GM19438 (cell line): ENCODE measurements around the gene IKZF4.

Experiments used
- ATAC-seq: cut with Tn5 transposase; IDR thresholded peaks from one replicate; pipeline ENCODE4 v1.9.1; 2021; ENCODE audit warnings: low read depth; ENCODE audit not compliant: unreplicated experiment

IKZF4 gene

DNA sequence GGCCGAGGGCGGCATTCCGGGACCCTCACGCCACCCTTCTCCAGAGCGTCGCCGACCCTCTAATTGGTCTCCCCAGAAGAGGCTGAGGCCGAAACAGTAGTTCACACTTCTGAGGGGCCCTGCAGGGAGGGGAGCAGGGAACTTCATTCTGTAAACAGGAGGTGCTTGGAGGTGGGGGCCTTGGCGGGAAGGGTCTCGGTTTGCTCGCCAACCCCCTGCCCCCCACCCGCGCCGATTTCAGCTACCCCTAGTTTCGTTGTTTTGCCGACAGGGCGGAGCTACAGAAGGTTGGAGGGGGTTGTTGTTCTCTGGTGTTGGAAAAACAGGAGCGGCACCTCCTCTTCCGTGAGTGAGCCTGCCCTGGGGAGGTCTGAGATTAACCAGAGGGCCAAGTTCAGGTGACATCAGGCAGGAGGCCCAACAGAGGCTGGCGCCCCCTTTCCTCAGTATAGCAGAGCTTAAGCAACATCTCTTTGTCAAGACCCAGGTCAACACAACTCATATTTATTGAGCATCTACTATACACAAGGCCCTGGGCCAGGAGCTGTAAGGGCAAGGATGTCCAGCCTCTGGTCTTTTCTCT lies 59.8 kb downstream of the IKZF4 start:
- no peak for ATAC-seq

GRCh38 chr12:56081393-56082347 lies 60.8 kb downstream of the IKZF4 start:
- ATAC-seq = no peak

DNA sequence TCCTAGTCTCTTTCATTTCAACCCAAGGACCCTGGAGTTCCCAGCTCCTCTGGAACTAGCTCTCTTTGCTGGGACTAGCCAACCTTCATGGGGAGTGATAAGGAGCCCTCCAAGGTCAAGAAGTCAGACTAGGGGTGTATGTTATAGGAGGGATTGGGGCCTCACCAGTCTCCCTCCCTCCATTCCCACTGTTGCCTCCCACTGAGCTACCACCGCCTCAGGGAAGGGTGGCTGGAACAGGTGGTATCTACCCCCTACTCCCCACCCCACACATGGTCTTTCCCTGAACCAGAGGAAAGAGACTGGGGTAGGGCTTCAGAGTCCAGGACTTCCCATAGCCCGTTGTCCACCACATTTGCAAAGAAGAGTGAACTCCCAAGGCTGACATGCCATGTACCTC lies 61.5 kb downstream of the IKZF4 start:
- ATAC-seq = no peak

GRCh38 chr12:56082967-56083366 lies 62.1 kb downstream of the IKZF4 start:
- ATAC-seq = no peak

DNA sequence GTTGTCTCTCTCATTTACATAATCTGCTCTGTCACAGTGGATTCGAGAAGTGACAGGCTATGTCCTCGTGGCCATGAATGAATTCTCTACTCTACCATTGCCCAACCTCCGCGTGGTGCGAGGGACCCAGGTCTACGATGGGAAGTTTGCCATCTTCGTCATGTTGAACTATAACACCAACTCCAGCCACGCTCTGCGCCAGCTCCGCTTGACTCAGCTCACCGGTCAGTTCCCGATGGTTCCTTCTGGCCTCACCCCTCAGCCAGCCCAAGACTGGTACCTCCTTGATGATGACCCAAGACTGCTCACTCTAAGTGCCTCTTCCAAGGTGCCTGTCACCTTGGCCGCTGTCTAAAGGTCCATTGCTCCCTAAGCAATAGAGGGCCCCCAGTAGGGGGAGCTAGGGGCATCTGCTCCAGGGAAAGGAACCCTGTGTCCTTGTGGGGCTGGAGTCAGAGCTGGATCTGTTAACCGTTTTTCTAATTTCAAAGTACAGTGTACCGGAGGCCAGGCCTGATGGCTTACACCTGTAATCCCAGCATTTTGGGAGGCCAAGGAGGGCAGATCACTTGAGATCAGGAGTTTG lies 64.2 kb downstream of the IKZF4 start:
- no peak for ATAC-seq

DNA sequence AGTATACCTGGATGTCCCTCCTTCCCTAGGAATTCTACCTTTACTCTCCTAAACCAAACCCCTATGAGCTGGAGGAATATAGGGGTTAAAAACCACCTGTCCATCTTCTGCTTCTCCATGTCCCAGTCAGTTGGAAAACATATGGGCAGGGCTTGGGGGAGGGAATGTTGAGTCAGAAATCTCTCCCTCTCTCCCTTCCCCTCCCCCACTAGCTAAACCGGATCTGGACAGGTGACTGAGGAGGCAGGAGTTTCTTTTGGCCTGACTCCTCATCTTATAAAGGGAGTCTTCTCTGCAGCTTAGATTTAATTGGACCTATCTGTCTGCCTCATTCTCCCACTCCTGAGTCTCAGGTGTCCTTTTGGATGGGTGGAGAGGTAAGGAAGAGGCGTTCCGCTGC lies 65.3 kb downstream of the IKZF4 start:
- no peak for ATAC-seq

DNA sequence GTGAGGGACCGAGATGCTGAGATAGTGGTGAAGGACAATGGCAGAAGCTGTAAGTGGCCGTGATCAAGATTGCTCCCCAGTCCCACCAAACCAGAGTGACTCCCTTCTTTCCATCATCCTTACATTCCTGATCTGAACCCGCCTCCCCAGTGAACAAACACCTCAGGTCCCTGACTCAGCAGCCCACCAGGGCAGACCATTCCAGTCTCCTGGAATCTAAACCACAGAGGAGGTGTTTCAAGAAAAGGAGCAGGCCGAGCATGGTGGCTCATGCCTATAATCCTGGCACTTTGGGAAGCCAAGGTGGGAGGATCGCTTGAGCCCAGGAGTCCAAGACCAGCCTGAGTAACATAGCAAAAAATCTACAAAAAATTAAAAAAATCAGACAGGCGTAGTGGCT lies 65.8 kb downstream of the IKZF4 start:
- no peak for ATAC-seq

- ATAC-seq = no peak
Observed at GRCh38 chr12:56087220-56087619, 66.4 kb downstream of the IKZF4 start.
